Limb (tissue), 2 donors: ENCODE measurements around the gene PTTG1IP2.

Experiments
- DNase-seq, 2 donors: peaks; one replicate each; pipeline ENCODE4 v3.0.0-alpha.2; 2016; ENCODE audit errors: extremely low spot score in 2 of 2

PTTG1IP2 gene

GRCh38 chr7:90552521-90552920 is 83.1 kb downstream of the PTTG1IP2 start:
- DNase-seq, result no peak

GRCh38 chr7:90560730-90561129 is 91.3 kb downstream of the PTTG1IP2 start:
- no peak for DNase-seq
